ENCODE results near the gene ANKRD11.
"Not testable (repeated sequence)": the region's sequence is repeated elsewhere in the genome, so short reads cannot be mapped to it uniquely, and the experiment has no call there.

Gene ANKRD11

DNA sequence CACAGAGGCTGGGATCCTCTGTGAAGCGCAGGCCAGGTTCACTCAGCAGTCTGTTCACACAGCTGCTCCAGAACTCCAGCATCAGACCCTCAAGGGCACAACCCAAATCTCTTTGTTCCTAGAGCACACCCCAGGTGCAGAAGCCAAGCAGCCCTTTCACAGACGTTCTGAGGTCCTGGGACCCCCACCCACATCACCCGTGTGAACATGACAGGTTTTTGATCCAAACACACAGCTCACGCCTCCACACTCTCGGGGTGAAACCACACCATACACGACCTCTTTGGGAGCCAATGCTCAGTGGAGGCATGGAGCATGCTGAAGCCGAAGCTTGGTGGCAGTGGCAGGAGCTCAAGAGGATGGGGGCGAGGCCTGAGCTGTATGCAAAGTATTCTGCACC is 175.5 kb downstream of the ANKRD11 start:
- no peak for DNase-seq (ENCODE audit: low read depth)

GRCh38 chr16:89314357-89314756 is 176.0 kb downstream of the ANKRD11 start:
- peak; percentile 18 for DNase-seq (ENCODE audit: low read depth)

- no peak for DNase-seq (ENCODE audit: low read depth)
These were observed 176.8 kb downstream of the ANKRD11 start for GRCh38 chr16:89313583-89313982.

- DNase-seq (ENCODE audit: low read depth): no peak
These were observed 177.6 kb downstream of the ANKRD11 start for GRCh38 chr16:89312598-89313299.

DNA sequence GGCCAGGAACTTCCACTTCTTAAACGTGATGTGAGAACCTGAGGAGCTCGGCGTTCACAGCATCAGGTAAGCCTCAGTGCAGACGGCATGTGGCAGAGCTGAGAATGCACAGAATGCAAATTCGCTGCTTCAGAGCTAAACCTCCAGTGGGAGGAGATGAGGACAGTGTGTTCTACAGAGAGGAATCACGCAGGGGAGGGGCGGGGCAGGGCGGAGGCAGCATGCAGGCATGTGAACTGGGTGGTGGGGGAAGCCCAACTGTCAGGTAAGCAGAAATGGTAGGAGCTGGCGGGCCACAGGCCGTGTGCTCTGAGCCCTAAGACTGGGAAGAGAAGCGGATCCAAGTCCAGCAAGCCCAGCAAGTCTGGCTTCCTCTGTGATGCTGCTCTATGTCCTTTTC is 178.2 kb downstream of the ANKRD11 start:
- DNase-seq (ENCODE audit: low read depth): no peak

GRCh38 chr16:89311636-89312035 is 178.7 kb downstream of the ANKRD11 start:
- DNase-seq (ENCODE audit: low read depth): no peak

GRCh38 chr16:89309438-89310122 is 180.8 kb downstream of the ANKRD11 start:
- no peak for DNase-seq (ENCODE audit: low read depth)

- DNase-seq (ENCODE audit: low read depth): no peak
These were observed 181.7 kb downstream of the ANKRD11 start for GRCh38 chr16:89308391-89309333.

DNA sequence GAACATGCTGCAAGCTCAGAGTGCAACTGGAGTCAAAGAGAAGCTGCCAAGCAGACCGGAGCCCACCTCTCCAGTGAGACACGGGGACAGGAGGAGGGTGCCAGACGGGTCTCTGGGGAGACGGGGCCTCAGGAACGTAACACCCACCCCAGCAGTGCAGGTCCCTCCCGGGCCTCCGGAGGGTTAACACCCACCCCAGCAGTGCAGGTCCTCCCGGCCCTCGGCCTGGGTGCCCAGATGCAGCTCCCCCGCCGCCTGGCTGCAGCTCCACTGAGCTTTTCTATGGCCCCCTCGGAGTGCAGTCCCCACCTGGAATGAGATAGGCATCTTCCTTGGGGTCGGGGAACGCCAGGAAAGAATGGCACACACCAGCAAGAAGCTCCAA is 182.9 kb downstream of the ANKRD11 start:
- DNase-seq (ENCODE audit: low read depth): no peak

DNA sequence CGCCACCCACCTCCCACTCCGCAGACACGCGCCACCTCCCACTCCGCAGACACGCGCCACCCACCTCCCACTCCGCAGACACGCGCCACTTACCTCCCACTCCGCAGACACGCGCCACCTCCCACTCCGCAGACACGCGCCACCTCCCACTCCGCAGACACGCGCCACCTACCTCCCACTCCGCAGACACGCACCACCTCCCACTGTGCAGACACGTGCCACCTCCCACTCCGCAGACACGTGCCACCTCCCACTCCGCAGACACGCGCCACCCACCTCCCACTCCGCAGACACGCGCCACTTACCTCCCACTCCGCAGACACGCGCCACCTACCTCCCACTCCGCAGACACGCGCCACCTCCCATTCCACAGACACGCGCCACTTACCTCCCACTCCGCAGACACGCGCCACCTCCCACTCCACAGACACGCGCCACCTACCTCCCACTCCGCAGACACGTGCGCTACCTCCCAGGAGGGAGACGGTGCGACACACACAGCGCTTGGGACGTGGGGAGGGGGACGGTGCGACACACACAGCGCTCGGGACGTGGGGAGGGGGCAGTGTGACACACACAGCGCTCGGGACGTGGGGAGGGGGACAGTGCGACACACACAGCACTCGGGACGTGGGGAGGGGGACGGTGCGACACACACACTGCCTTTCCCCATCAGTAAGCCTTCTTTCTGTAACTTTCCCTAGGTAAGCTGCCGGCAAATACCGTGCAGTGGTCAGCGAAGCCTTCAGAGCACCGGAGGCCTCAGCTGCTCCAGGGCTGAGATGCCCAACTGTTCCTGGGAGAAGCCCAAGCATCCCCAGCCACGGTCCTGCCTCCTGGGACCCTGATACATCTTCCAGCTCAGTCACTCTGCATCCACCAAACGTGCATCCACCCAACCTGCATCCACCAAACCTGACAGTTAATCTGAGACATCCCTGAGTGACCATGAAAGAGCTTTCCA is 183.6 kb downstream of the ANKRD11 start:
- not testable (repeated sequence) for DNase-seq (ENCODE audit: low read depth)

- DNase-seq (ENCODE audit: low read depth): no peak
These were observed 185.2 kb downstream of the ANKRD11 start for GRCh38 chr16:89304941-89305705.

DNA sequence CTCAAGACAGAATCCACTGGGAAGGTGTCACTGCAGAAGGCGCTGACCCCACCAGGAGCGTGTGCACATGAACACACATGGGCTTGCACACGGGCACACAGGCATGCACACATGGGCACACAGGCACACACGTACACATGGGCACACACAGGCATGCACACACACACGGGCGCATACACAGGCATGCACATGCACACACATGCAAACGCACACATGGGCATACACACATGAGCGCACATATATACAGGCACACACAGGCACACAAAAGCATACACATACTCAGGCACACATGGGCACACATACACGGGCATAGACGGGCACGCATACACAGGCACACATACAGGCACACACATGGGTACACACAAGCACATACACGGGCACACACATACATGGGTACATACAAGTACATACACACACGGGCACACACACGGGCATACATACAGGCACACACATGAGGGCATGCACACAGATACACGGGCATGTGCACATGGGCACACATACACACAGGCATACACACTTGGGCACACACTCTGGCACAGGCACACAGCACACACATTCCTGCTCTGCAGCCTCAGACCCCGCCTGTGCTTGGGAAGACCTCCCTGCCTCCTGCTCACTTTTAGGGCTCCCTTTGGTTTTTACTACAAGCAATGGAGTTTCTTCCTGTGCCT is 186.0 kb downstream of the ANKRD11 start:
- no peak for DNase-seq (ENCODE audit: low read depth)

DNA sequence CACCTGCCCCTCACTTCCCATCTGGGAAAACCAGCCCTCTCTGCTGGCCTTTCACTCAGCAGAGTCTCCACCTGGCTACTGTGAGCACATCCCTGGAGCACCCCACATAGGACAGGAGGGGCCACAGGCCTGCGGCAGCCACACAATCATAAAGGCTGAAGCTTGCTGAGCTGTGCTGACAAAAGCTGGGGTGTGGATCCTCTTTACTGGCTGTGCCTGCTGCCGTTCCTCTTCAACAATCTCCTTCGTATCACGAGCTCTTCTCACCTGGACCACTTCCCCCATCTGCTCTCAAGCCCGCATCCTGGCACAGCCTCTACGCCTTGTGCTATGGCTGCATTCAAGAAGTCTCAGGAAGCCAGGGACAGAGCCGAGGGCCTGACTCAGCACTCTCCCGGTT is 186.7 kb downstream of the ANKRD11 start:
- DNase-seq (ENCODE audit: low read depth): no peak

- no peak for DNase-seq (ENCODE audit: low read depth)
These were observed 189.4 kb downstream of the ANKRD11 start for GRCh38 chr16:89300976-89301360.

- no peak for DNase-seq (ENCODE audit: low read depth)
These were observed 189.9 kb downstream of the ANKRD11 start for GRCh38 chr16:89300311-89300975.

GRCh38 chr16:89299357-89300111 is 190.8 kb downstream of the ANKRD11 start:
- DNase-seq (ENCODE audit: low read depth): not testable (repeated sequence)

DNA sequence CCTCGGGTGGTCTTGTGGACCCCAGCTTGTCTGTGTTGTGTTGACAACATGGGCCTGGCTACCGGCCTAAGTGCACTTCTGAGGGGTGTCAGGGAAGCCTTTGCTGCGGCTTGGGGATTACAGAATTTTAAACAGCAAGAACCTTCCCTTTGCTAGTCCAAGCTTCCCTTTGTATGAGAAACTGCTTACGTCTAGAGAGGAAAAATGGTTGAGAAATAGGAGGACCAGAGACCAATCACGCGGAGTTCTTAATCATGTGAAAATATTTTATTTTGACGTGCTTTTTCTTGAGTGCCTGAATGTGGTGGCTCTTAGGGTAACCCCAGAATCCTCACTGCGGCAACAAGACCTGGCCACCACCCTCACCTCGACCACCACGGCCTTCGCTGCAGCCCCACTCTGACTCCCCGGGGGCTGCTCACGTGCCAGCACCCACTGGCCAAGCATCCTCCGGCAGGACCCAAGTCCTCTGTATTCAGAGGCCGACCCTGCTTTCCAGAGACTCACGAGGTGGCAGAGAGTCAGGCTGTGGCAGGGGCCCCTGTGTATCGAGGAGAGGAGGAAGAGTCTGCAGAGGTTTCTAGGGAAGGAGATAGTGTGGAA is 191.6 kb downstream of the ANKRD11 start:
- no peak for DNase-seq (ENCODE audit: low read depth)

DNA sequence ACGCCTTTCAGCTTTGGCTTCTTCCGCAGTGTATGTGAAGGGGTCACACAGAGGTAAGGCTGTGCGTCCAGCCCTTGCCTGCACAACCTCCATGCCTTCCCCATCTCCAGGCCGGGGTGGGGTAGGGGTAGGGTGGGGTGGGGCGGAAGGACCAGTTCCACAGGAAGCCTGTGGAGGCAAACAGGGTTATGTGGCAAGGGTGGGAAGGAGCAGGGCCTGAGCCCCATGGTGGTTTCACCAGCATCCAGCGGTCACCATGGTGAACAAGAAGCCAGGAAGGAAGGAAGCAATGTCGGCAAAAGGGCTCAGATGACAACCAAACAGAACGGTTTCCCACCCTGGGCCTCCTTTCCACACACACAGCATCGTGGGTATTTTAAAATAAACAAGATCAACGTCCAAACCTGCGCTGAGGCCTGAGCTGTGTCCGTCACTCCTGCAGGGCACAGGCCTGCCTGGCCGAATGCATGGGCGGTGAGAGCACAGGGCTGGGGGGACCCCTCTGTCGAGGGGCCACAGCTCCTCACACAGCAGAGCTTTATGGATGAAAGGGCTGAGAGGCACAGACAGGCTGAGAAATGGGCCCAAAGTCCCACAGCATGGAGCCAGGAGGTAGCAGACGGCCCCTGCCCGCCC is 192.3 kb downstream of the ANKRD11 start:
- no peak for DNase-seq (ENCODE audit: low read depth)

All from activated T-cell treated with anti-CD3 and anti-CD28 coated beads for 24 hours (primary cell).